ENCODE measurements around the gene MEGF10.

DNA sequence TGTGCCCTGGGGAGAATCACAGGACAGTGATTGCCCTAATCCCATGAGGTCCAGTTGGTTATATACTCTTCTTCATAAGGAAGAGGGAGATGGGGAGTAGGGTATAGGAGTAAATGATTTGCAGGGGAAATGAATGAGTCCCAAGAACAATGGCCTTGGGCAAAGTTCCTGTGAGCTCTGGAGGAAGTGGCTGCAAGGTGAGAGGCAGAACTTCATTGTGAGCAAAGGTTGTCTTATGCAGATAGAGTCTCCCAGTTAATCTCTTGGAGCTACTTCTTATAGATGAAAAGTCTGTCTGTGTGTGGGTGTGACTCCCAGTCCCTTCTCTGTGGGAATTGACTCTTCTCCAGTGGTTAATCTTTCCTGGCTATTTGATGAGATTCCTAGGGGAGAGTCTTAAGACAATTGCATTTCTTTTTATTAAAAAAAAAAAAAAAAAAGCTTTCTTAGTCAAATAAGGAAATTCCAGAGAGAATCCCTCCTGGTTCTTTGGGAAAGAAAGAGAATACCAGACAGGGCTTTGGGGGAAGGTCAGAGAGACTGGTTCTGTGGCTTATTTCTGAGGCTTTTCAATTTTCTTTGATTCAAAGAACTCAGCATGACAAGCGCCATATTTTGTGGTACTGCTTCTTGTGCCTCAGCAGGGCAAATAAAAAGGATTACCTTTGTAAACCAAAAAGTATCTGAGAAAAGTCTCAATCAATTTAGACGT lies 33.6 kb upstream of the MEGF10 start:
- TF ChIP-seq CTCF (IDR thresholded peaks at IDR 0.05) (no peak), EZH2 (IDR thresholded peaks at IDR 0.05; ENCODE audit: borderline replicate concordance, insufficient read depth, low read depth, low read length, poor library complexity, severe bottlenecking) (no peak)
